ENCODE results near the gene RHOBTB3. TPM values are rescaled to one million over a fixed set of nuclear protein-coding genes. Genes with fewer than 3 reads are reported as not detected.

The RHOBTB3 gene
- total RNA-seq, 1 experiment from 2014 or later: 85.6 TPM

GRCh38 chr5:95686651-95687050, 44.5 kb upstream of the RHOBTB3 start:
- no peaks in the 10 kb centered on the region for H3K36me3 ChIP-seq (ENCODE audit: control insufficient read depth, insufficient read depth, low read length)
- Mint-ChIP-seq H3K4me3 (ENCODE audit: unreplicated experiment) (no peak overlapping the region), H3K27me3 (ENCODE audit: insufficient read depth, unreplicated experiment) (no peaks in the 10 kb centered on the region), H3K9me3 (ENCODE audit: unreplicated experiment) (no peaks in the 10 kb centered on the region), H3K4me1 (ENCODE audit: low read depth, unreplicated experiment) (no peaks in the 10 kb centered on the region), H3K27ac (ENCODE audit: unreplicated experiment) (no peak overlapping the region), H3K36me3 (ENCODE audit: insufficient read depth, unreplicated experiment) (no peaks in the 10 kb centered on the region)
- H3K4me3 ChIP-seq (ENCODE audit: low read depth, low read length): no peak overlapping the region
- ChIA-PET CTCF (interaction anchor here (0.5 kb wide), 1 partner anchor 1010 kb away, joined by 3 read pairs; no protein-coding TSS in a partner anchor), POLR2A (interaction anchor here (1.1 kb wide), 1 partner anchor 40 kb away, joined by 3 read pairs; the partner anchor contains the start of gene RFESD)
- intact Hi-C loops (cut with micrococcal nuclease; ENCODE audit: unreplicated experiment): loop anchor here (1.0 to 2.0 kb wide), 2 partner anchors 14 to 42 kb away; no protein-coding TSS in a partner anchor
- peak in 1 of 2 experiments; percentile 17 for DNase-seq
- H3K27me3 ChIP-seq (replicated peaks; ENCODE audit: control insufficient read depth, insufficient read depth, low read length): no peaks in the 10 kb centered on the region
- TF ChIP-seq, protein P1, sequence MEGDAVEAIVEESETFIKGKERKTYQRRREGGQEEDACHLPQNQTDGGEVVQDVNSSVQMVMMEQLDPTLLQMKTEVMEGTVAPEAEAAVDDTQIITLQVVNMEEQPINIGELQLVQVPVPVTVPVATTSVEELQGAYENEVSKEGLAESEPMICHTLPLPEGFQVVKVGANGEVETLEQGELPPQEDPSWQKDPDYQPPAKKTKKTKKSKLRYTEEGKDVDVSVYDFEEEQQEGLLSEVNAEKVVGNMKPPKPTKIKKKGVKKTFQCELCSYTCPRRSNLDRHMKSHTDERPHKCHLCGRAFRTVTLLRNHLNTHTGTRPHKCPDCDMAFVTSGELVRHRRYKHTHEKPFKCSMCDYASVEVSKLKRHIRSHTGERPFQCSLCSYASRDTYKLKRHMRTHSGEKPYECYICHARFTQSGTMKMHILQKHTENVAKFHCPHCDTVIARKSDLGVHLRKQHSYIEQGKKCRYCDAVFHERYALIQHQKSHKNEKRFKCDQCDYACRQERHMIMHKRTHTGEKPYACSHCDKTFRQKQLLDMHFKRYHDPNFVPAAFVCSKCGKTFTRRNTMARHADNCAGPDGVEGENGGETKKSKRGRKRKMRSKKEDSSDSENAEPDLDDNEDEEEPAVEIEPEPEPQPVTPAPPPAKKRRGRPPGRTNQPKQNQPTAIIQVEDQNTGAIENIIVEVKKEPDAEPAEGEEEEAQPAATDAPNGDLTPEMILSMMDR (IDR thresholded peaks at IDR 0.05; ENCODE audit: insufficient read depth in 1 of 2, low read depth in 1 of 2, low read length in 1 of 2, severe bottlenecking in 1 of 2, unreplicated experiment in 1 of 2): no peak
- no TSS peak for BruUV-seq (replicated peaks)
- H3K4me1 ChIP-seq: no peaks in the 10 kb centered on the region; the same call in 1 of the 2 replicates
- no peaks in the 10 kb centered on the region for H3K9me3 ChIP-seq

DNA sequence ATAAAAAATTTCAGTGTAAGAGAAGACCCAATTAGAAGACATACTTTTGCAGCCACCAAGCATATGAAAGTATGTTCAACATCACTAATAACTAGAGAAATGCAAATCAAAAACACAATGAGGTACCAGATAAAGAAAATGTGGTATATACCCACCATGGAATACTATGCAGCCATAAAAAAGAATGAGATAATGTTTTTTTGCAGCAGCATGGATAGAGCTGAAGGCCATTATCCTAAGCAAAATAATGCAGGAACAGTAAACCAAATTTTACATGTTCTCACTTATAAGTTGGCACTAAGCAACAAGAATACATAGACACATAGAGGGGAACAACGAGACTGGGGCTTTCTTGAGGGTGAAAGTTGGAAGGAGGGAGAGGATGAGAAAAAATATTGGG, 41.5 kb upstream of the RHOBTB3 start:
- Mint-ChIP-seq H3K4me3 (ENCODE audit: unreplicated experiment) (no peak overlapping the region), H3K27me3 (ENCODE audit: insufficient read depth, unreplicated experiment) (no peaks in the 10 kb centered on the region), H3K4me1 (ENCODE audit: low read depth, unreplicated experiment) (no peaks in the 10 kb centered on the region), H3K27ac (ENCODE audit: unreplicated experiment) (no peak overlapping the region), H3K9me3 (ENCODE audit: unreplicated experiment) (no peaks in the 10 kb centered on the region), H3K36me3 (ENCODE audit: insufficient read depth, unreplicated experiment) (no peaks in the 10 kb centered on the region)
- no TSS peak for BruUV-seq (replicated peaks)
- no peaks in the 10 kb centered on the region for H3K9me3 ChIP-seq
- POLR2A ChIA-PET: no interaction called here
- TF ChIP-seq, protein P1 (IDR thresholded peaks at IDR 0.05; ENCODE audit: insufficient read depth in 1 of 2, low read depth in 1 of 2, low read length in 1 of 2, severe bottlenecking in 1 of 2, unreplicated experiment in 1 of 2): no peak
- no peaks in the 10 kb centered on the region; the same call in 1 of the 2 replicates for H3K4me1 ChIP-seq
- H3K36me3 ChIP-seq (ENCODE audit: control insufficient read depth, insufficient read depth, low read length): no peaks in the 10 kb centered on the region
- intact Hi-C loops (cut with micrococcal nuclease; ENCODE audit: unreplicated experiment): no loop called here
- H3K27me3 ChIP-seq (replicated peaks; ENCODE audit: control insufficient read depth, insufficient read depth, low read length): no peaks in the 10 kb centered on the region
- no peak for DNase-seq
- no peak overlapping the region for H3K4me3 ChIP-seq (ENCODE audit: low read depth, low read length)
- CTCF ChIA-PET: no interaction called here

GRCh38 chr5:95690333-95690732, 40.8 kb upstream of the RHOBTB3 start:
- POLR2A ChIA-PET: no interaction called here
- no peak for DNase-seq
- Mint-ChIP-seq H3K27me3 (ENCODE audit: insufficient read depth, unreplicated experiment) (no peaks in the 10 kb centered on the region), H3K4me3 (ENCODE audit: unreplicated experiment) (no peak overlapping the region), H3K9me3 (ENCODE audit: unreplicated experiment) (no peaks in the 10 kb centered on the region), H3K36me3 (ENCODE audit: insufficient read depth, unreplicated experiment) (no peaks in the 10 kb centered on the region), H3K4me1 (ENCODE audit: low read depth, unreplicated experiment) (no peaks in the 10 kb centered on the region), H3K27ac (ENCODE audit: unreplicated experiment) (no peak overlapping the region)
- intact Hi-C loops (cut with micrococcal nuclease; ENCODE audit: unreplicated experiment): no loop called here
- Histone ChIP-seq H3K36me3 (ENCODE audit: control insufficient read depth, insufficient read depth, low read length) (no peaks in the 10 kb centered on the region), H3K4me1 (no peaks in the 10 kb centered on the region; the same call in 1 of the 2 replicates), H3K9me3 (no peaks in the 10 kb centered on the region), H3K4me3 (ENCODE audit: low read depth, low read length) (no peak overlapping the region), H3K27me3 (replicated peaks; ENCODE audit: control insufficient read depth, insufficient read depth, low read length) (no peaks in the 10 kb centered on the region)
- TF ChIP-seq, protein P1 (IDR thresholded peaks at IDR 0.05; ENCODE audit: insufficient read depth in 1 of 2, low read depth in 1 of 2, low read length in 1 of 2, severe bottlenecking in 1 of 2, unreplicated experiment in 1 of 2): no peak
- CTCF ChIA-PET: no interaction called here
- BruUV-seq (replicated peaks): no TSS peak
